Activated CD4-positive, alpha-beta memory T cell treated with anti-CD3 and anti-CD28 coated beads for 36 hours (primary cell): ENCODE data around the gene TXNRD3. TPM values are rescaled to one million over a fixed set of nuclear protein-coding genes. Genes with fewer than 3 reads are reported as not detected.

Experiments
- CTCF ChIA-PET: fragments of 350-600 bp; sonication (Branson Sonifier 250); formaldehyde crosslinking; loops from one replicate; lab custom pipeline; 2021; ENCODE audit warnings: antibody characterized with exemption, inconsistent platforms; lab: Charles Lee
- POLR2A ChIA-PET: fragments of 350-600 bp; sonication (Branson Sonifier 250); formaldehyde crosslinking; loops from one replicate; lab custom pipeline; 2021; ENCODE audit warnings: antibody characterized with exemption; lab: Charles Lee
- DNase-seq: peaks from one replicate; pipeline ENCODE4 v3.0.0-alpha.2; 2020
- H3K27ac Mint-ChIP-seq: one replicate; pipeline ENCODE4 v1.8.0; 2021; ENCODE audit warnings: mixed read lengths
- H3K27me3 Mint-ChIP-seq: one replicate; pipeline ENCODE4 v1.8.0; 2021; ENCODE audit warnings: mixed read lengths
- H3K36me3 Mint-ChIP-seq: one replicate; pipeline ENCODE4 v1.8.0; 2021; ENCODE audit warnings: mixed read lengths
- H3K4me1 Mint-ChIP-seq: one replicate; pipeline ENCODE4 v1.8.0; 2021; ENCODE audit warnings: low read depth, mixed read lengths
- H3K4me3 Mint-ChIP-seq: one replicate; pipeline ENCODE4 v1.8.0; 2021; ENCODE audit warnings: mild to moderate bottlenecking, mixed read lengths
- H3K9me3 Mint-ChIP-seq: one replicate; pipeline ENCODE4 v1.8.0; 2021; ENCODE audit warnings: mixed read lengths
- intact Hi-C: fragments of 100-400 bp; cut with micrococcal nuclease; formaldehyde crosslinking; loops from one replicate; pipeline ENCODE4 v1.15.1; 2023
- total RNA-seq, 2 experiments: library from RNA; stranded (reverse); gene quantifications; one replicate each; pipeline ENCODE4 v1.2.3, GENCODE V29; 2021

TXNRD3 gene
- total RNA-seq, 2 experiments from 2014 or later = 1.3 to 2.0 TPM

DNA sequence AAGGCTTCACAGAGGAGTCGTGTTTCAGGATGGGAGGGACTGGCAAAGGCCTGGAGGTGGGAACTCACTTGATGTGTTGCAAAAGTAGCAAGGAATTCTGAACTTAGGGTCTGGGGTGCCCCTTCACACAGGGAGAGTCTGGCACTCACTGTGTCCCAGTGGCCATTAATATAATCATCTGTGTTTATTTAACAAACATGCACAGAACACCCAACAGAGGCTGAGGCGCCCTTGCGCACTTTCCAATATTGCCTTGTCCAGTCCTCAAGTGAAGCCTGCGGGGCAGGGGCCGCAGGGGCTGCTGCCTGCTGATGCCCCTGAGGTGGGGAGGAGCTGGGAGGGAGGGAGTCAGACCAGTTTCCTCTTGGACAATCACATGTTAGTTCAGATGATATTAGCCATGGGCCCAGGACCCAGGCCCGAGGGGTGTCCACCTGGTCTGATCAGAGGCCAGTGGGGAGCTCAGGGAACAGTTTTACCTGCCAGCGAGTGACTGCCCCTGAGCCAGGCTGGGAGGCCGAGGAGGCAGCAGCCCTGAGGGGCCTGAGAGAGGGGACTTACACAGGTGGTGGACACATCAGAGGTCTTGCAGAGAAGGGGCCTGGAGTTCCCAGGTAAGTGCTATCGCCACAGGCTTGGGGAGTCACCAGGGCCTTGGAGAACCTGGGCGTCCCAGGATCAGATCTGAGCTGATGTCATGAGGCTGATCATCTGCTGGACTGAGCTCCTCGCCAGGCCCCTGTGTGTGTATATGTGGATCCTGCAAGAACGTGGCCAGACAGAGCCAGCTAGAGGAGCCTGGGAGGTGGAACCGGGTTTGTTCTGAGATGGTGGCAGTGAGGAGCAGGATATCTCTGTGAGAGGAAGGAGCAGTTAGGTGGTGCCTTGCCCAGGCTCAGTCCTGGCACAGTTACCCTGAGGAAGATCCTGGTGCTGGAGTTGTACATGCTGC, 13.8 kb upstream of the TXNRD3 start:
- POLR2A ChIA-PET = interaction anchor here (0.6 kb wide), 1 partner anchor 14 kb away, joined by 3 read pairs; no protein-coding TSS in a partner anchor
- Mint-ChIP-seq H3K9me3 (peaks cover 10% of the 10 kb centered on the region), H3K36me3 (no peaks in the 10 kb centered on the region), H3K27ac (no peak overlapping the region), H3K4me1 (peaks cover 5% of the 10 kb centered on the region), H3K4me3 (no peak overlapping the region), H3K27me3 (peaks cover 2% of the 10 kb centered on the region)
- CTCF ChIA-PET = no interaction called here
- DNase-seq = no peak
- intact Hi-C loops = no loop called here

DNA sequence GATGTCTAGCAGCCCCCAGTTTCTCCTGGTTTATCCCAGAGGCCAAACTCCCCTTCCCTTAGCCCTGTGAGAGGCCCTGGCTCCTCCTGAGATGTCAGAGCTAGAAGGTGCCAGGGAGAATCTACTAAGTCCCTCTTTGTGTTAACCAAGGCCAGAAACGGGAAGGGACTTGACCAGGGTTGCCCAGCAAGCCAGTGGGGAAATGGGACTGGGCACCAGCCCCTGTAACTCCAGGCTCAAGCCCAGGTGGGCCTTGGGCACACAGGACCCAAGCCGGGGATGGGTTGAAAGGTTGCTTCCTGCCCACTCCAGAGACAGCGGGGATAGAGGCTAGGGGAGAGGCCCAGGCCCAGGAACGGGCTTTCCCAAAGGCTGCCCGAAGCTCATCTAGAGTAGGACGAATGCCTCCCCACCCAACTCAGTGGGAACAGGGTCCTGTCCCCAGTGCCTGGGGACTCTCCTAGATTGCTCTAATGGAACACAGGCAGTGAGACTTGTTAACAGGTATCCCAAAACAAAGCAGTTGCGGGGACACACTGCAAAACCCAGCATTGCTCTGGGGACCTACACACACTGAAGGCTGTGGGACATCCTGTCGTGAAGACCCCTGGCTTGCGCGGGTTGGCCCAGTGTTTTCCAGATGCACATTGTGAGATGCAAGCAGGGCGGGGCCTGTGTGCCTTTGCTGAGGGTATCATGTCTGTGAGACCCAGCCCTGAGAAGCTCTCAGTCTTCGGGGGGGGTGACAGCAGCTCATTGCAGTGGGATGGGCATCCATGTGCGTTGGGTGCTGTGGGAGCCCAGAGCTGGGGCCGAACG, 12.9 kb upstream of the TXNRD3 start:
- CTCF ChIA-PET = no interaction called here

DNA sequence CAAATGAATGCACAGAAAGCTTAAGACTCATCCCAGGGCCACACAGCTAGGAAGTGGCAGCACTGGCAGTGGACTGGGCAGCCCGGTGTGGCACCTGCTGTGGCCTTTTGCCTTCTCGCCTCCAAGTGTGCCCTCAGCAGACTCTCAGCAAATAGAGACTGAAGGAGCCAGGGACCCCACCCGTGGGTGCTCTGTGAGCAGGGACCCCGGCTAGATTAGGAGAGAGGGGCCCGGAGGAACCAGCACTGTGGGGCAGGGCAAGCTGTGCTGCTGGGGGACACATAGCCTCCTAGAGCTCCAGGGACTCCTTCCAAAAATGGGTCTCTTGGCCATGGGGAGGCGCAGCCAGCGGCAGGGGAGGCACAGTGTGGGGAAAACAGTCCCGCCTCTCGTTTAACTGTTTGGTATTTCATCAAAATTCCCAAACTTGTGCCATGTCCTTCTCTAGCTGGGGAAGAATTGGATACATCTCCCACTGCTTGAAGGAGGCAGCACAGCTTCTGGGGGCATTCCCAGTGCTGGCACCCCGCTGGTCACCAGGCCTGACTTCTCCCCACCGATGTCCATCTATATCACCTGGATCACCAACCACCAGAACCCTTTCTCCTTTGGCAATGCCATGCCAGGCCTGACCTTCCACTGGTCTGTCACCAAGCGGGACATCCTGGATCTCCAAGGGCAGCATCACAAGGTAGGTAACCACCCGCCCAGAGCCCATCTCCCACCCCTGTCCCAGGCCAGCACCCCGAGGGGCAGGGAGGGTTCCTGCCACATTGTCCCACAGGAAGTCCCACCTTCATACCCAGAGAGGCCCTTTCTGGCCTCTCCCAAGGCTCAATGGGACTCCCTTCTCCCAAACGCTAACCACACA, 12.0 kb upstream of the TXNRD3 start:
- no peak for DNase-seq
- Mint-ChIP-seq H3K9me3 (peaks cover 9% of the 10 kb centered on the region), H3K4me3 (no peak overlapping the region), H3K36me3 (no peaks in the 10 kb centered on the region), H3K27me3 (peaks cover 10% of the 10 kb centered on the region), H3K27ac (no peak overlapping the region), H3K4me1 (peaks cover 5% of the 10 kb centered on the region)
- intact Hi-C loops = no loop called here
- POLR2A ChIA-PET = no interaction called here
- CTCF ChIA-PET = no interaction called here

More for the DNA sequence above, 12.9 kb upstream of the TXNRD3 start:
- Mint-ChIP-seq H3K27me3 (peaks cover 4% of the 10 kb centered on the region), H3K9me3 (peaks cover 9% of the 10 kb centered on the region), H3K27ac (no peak overlapping the region), H3K4me1 (peaks cover 5% of the 10 kb centered on the region), H3K4me3 (no peak overlapping the region), H3K36me3 (no peaks in the 10 kb centered on the region)
- no peak for DNase-seq
- POLR2A ChIA-PET = no interaction called here
- intact Hi-C loops = no loop called here

DNA sequence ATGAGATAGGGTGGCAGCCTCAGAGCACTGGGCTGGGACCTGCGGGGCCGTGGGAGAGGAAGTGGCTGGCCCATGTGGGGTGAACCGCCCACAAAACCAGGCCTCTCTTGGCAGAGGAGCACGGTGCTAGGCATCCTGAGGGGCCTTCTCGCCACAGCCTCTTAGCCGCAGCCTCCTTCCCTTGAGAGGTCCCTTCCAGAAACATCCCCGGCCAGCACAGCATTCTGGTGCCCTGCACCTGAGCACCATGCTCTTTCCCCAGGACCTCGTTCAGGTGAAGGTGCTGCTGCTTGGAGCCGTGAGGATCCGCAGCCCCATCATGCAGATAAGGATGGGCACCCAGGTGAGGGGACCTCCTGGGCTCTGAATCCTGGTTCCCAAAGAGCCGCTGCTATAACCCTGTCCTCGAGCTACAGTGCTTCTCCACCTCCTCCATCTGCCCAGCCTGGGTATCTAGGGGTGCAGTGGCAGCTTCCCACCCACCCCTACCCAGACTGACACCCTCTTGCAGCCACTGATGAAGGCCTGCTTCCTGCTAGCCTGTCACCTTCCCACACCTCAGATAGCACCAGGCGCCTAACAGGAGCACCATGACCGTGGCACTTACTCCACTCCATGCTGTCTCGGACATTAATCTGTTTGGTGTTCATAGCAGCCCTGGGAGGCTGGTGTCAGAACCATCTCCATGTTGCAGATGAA, 11.2 kb upstream of the TXNRD3 start:
- DNase-seq = no peak
- Mint-ChIP-seq H3K4me3 (no peak overlapping the region), H3K27me3 (peaks cover 13% of the 10 kb centered on the region), H3K27ac (no peak overlapping the region), H3K36me3 (no peaks in the 10 kb centered on the region), H3K4me1 (peaks cover under 1% of the 10 kb centered on the region), H3K9me3 (peaks cover 5% of the 10 kb centered on the region)
- CTCF ChIA-PET = no interaction called here
- intact Hi-C loops = no loop called here
- POLR2A ChIA-PET = no interaction called here

DNA sequence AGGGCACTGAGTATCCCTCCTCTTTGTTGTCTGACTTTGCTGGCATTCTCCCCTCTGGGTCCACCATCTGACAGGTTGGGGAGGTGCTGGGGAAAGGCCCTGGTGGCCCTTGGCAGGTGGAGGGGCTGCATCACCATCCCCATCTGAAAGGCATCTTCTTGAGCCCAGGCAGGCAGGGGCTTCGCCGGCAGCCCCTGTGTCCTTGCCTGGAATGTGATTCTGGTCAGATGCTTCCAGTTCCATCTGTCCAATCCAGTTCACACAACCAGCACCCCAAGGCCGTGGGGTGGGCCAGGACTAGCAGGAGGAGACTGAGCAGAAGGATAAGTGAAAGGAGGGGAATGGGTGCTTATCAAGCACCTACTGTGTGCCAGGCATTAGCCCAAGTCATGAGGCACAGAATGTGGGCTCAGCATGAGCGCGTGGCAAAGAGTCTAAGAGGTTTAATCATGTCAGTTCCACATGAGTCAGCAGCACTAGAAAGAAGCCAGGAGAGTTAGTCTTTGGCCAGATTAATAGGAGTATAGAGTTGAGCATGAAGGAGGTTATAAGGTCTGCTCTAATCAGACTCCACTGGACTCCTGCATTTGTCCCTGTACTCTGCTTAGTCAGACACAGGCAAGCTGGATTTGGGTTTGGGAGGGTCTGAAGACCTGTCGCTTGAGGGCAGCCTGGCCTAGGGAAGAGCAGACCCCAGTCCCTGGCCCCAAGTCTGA, 10.5 kb upstream of the TXNRD3 start:
- Mint-ChIP-seq H3K9me3 (no peaks in the 10 kb centered on the region), H3K27me3 (peaks cover 14% of the 10 kb centered on the region), H3K27ac (no peak overlapping the region), H3K4me1 (no peaks in the 10 kb centered on the region), H3K4me3 (no peak overlapping the region), H3K36me3 (no peaks in the 10 kb centered on the region)
- CTCF ChIA-PET = no interaction called here
- no peak for DNase-seq
- POLR2A ChIA-PET = no interaction called here
- intact Hi-C loops = no loop called here

DNA sequence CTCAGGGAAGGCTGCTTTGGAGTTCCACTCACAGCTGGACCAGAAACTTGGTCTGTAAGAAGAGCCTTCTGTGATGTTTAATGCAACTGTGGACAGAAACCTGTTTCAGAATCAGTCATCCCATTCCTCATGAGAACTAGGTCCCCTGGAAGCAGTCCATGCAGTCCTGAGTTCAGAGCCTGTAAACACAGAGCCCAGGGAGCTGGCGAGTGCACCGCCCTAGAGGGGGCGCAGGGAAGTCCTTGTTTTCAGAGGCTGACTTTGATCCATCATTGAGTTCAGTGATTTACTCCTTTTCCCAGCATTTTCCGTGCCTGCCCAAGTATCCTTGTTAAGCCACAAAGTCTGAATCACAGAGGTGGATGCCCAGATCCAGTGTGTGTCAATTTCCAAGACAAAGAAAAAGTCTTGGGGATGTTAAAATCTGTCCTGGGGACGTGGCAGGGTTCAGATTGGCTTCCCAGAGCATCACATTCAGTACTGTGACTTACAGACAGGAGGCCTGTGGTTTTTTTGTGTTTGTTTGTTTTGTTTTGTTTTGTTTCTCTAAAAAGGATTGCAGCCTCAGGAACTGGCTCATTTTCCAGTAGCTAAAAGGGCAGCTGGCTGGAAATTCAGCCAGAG, 9.8 kb upstream of the TXNRD3 start:
- no peak overlapping the region for H3K4me3 Mint-ChIP-seq
- no peaks in the 10 kb centered on the region for H3K4me1 Mint-ChIP-seq
- no peak for DNase-seq
- no peaks in the 10 kb centered on the region for H3K9me3 Mint-ChIP-seq
- H3K27ac Mint-ChIP-seq = no peak overlapping the region
- POLR2A ChIA-PET = no interaction called here
- H3K36me3 Mint-ChIP-seq = no peaks in the 10 kb centered on the region
- CTCF ChIA-PET = no interaction called here
- peaks cover 14% of the 10 kb centered on the region for H3K27me3 Mint-ChIP-seq
- intact Hi-C loops = no loop called here

DNA sequence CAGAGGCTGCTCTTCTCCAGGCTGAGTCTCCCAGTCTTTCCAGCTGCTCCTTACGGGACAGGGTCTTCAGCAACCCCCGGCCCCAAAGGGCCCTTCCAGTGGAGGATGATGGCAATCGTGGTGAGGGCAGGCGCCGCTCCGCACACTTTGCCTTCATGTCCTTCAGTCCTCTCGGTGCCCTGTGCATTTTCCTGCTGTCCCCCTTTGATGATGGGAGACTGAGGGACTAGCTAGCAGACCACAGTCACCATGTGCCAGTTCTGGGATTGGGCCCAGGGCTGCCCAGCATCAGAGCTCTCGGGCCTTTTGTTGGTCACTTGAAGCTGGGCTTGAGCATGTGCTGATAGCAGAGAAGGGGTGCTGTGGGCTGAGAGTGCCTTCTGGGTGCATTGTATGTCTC, 8.8 kb upstream of the TXNRD3 start:
- CTCF ChIA-PET = no interaction called here

DNA sequence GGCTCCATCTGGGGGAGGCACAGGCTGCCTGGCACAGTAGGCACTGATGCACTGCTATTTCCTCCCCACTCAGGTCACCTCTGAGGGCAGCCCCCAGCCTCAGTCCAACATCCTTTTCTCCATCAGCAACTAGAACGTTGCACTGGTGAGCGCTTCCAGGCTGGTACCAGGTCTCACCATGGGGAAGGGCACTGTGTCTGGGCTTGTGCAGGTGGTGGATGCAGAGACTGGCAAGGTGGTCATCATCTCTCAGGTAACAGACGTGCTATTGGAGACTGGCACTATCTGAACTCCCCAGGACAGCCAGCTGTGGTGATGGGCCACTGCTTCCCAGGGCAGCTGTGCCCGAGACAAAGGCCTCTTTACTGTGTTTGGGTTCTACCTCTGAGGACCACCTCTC, 8.3 kb upstream of the TXNRD3 start:
- Mint-ChIP-seq H3K4me3 (no peak overlapping the region), H3K4me1 (no peaks in the 10 kb centered on the region), H3K27ac (no peak overlapping the region), H3K9me3 (no peaks in the 10 kb centered on the region), H3K36me3 (no peaks in the 10 kb centered on the region), H3K27me3 (peaks cover 14% of the 10 kb centered on the region)
- DNase-seq = no peak
- CTCF ChIA-PET = interaction anchor here (1.6 kb wide), 1 partner anchor 16 kb away, joined by 4 read pairs; no protein-coding TSS in a partner anchor
- POLR2A ChIA-PET = no interaction called here
- intact Hi-C loops = no loop called here

More for the DNA sequence above, 8.8 kb upstream of the TXNRD3 start:
- Mint-ChIP-seq H3K36me3 (no peaks in the 10 kb centered on the region), H3K27ac (no peak overlapping the region), H3K4me1 (no peaks in the 10 kb centered on the region), H3K4me3 (no peak overlapping the region), H3K27me3 (peaks cover 14% of the 10 kb centered on the region), H3K9me3 (no peaks in the 10 kb centered on the region)
- no peak for DNase-seq
- intact Hi-C loops = no loop called here
- POLR2A ChIA-PET = no interaction called here

DNA sequence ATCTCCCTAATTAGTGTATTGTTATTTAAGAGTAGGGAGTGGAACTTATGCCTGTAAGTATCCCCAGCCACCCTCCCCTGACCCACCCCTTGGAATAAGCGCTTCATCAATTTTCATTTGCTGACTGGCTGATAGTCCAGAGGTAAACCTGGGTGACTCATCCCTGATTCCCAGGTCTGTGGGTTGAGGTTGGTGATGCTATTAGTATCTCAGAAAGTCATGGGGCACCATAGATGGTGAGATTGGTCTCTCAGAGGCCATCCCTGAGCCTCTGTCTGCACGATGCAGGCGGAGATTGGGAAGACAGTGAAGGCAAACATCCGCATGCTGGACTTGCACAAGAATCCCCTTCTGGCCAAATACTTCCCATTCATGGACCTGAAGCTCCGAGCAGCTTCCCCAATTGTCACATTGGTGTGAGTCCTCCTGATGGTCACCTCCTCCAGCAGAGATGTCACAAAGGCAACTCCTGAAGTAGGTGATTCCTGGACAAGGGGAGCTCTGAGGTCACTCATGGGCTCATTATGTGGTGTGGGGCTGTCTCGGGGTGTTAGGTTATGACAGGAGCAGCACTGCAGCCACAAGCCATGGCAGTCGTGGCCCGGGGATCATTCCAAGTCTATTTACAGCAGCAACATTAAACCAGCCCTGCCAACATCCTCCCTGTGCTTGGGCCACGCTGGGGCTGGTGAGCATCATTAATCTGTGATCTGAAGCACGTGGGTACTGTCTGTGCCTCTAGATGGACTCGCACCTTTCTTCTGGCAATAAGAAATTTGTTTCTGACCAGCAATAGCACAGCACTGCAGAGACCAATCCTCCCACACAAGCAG, 6.8 kb upstream of the TXNRD3 start:
- H3K4me1 Mint-ChIP-seq = no peaks in the 10 kb centered on the region
- no peak overlapping the region for H3K27ac Mint-ChIP-seq
- DNase-seq = no peak
- H3K27me3 Mint-ChIP-seq = peaks cover 17% of the 10 kb centered on the region
- H3K36me3 Mint-ChIP-seq = no peaks in the 10 kb centered on the region
- ChIA-PET CTCF (interaction anchor here (1.6 kb wide), 1 partner anchor 18 kb away, joined by 4 read pairs; no protein-coding TSS in a partner anchor), POLR2A (no interaction called here)
- no peaks in the 10 kb centered on the region for H3K9me3 Mint-ChIP-seq
- H3K4me3 Mint-ChIP-seq = no peak overlapping the region
- intact Hi-C loops = no loop called here
